BE2C (cell line): ENCODE data around the gene CCDC124.

Experiments used
- DNase-seq: peaks from one replicate; pipeline ENCODE4 v3.0.0-alpha.2; 2020
- H3K27me3 ChIP-seq: fragments of 250-450 bp; sonication (Bioruptor Pico); 2 replicates; pipeline ENCODE4 v1.5.1; 2020; ENCODE audit warnings: mild to moderate bottlenecking
- H3K36me3 ChIP-seq: fragments of 250-450 bp; sonication (Bioruptor Pico); 2 replicates; pipeline ENCODE4 v1.5.1; 2020; ENCODE audit warnings: mild to moderate bottlenecking
- H3K4me1 ChIP-seq: fragments of 250-450 bp; sonication (Bioruptor Pico); 2 replicates; pipeline ENCODE4 v1.5.1; 2020
- H3K4me3 ChIP-seq: 2 replicates; pipeline ENCODE4 v1.5.1; 2011; ENCODE audit warnings: low read depth, low read length
- H3K9me3 ChIP-seq: fragments of 250-450 bp; sonication (Bioruptor Pico); 2 replicates; pipeline ENCODE4 v1.5.1; 2020
- TF ChIP-seq, protein P1 (sequence below): IDR thresholded peaks from 2 replicates; pipeline ENCODE4 v1.5.1; 2012; ENCODE audit warnings: mild to moderate bottlenecking, low read depth, low read length

CCDC124 gene

GRCh38 chr19:17947815-17948513 is 15.1 kb downstream of the CCDC124 start:
- Histone ChIP-seq H3K4me3 (peak overlapping the region; percentile 36; the same call in 1 of the 2 replicates), H3K4me1 (peaks cover 17% of the 10 kb centered on the region), H3K9me3 (no peaks in the 10 kb centered on the region), H3K36me3 (peaks cover 8% of the 10 kb centered on the region; the same call in 1 of the 2 replicates), H3K27me3 (peaks cover 32% of the 10 kb centered on the region)
- TF ChIP-seq, protein P1, sequence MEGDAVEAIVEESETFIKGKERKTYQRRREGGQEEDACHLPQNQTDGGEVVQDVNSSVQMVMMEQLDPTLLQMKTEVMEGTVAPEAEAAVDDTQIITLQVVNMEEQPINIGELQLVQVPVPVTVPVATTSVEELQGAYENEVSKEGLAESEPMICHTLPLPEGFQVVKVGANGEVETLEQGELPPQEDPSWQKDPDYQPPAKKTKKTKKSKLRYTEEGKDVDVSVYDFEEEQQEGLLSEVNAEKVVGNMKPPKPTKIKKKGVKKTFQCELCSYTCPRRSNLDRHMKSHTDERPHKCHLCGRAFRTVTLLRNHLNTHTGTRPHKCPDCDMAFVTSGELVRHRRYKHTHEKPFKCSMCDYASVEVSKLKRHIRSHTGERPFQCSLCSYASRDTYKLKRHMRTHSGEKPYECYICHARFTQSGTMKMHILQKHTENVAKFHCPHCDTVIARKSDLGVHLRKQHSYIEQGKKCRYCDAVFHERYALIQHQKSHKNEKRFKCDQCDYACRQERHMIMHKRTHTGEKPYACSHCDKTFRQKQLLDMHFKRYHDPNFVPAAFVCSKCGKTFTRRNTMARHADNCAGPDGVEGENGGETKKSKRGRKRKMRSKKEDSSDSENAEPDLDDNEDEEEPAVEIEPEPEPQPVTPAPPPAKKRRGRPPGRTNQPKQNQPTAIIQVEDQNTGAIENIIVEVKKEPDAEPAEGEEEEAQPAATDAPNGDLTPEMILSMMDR = no peak
- DNase-seq = peak; percentile 100

DNA sequence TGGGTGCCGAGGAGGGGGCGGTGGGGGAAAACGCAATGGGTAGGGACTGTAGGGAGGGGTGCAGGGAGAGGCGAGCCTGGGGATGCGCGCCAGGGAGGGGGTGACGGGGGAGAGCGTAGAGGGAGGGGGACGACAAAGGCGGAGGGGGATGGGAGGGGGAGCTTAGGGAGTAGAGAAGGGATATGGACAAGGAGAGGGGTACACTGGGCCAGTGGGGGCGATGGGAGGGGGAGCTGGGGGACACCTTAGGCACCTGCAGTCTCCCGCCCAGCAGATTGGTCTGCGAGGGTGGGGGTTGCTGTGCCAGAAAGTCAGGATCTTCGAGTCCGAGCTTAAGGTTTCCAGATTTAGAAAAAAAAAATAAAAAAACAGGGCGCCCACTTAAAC is 15.7 kb downstream of the CCDC124 start:
- no peak for DNase-seq
- Histone ChIP-seq H3K9me3 (no peaks in the 10 kb centered on the region), H3K4me1 (peaks cover 17% of the 10 kb centered on the region), H3K4me3 (peak overlapping the region; percentile 36; the same call in 1 of the 2 replicates), H3K36me3 (peaks cover 7% of the 10 kb centered on the region; the same call in 1 of the 2 replicates), H3K27me3 (peaks cover 37% of the 10 kb centered on the region)
- TF ChIP-seq, protein P1 = no peak

- H3K27me3 ChIP-seq = peaks cover 44% of the 10 kb centered on the region
- peak; percentile 25 for DNase-seq
- peak overlapping the region; percentile 36; the same call in 1 of the 2 replicates for H3K4me3 ChIP-seq
- TF ChIP-seq, protein P1 = no peak
- H3K9me3 ChIP-seq = no peaks in the 10 kb centered on the region
- H3K36me3 ChIP-seq = no peaks in the 10 kb centered on the region; the same call in 1 of the 2 replicates
- peaks cover 17% of the 10 kb centered on the region for H3K4me1 ChIP-seq
Observed at GRCh38 chr19:17948931-17949930, 16.4 kb downstream of the CCDC124 start.

DNA sequence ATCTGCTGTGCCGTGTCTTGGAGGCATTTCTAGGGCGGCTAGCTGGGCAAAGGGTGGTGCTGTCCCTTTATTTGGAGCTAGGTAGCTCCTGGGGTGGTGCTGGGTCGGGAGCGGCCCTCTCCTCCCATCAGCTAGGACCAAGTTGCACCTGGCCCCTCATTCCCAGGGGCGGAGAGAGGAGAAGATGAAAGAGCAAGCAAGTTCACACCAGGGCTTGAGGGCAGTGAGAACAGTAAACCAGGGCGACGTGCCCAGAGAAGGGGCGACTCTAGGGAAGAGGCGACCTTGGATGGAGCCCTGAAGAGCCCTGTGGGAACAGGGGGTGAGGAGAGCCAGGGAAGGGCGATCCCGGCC is 17.1 kb downstream of the CCDC124 start:
- Histone ChIP-seq H3K36me3 (no peaks in the 10 kb centered on the region), H3K9me3 (no peaks in the 10 kb centered on the region), H3K4me1 (peaks cover 17% of the 10 kb centered on the region), H3K27me3 (peaks cover 44% of the 10 kb centered on the region), H3K4me3 (peak overlapping the region; percentile 44)
- TF ChIP-seq, protein P1 = no peak
- no peak for DNase-seq

DNA sequence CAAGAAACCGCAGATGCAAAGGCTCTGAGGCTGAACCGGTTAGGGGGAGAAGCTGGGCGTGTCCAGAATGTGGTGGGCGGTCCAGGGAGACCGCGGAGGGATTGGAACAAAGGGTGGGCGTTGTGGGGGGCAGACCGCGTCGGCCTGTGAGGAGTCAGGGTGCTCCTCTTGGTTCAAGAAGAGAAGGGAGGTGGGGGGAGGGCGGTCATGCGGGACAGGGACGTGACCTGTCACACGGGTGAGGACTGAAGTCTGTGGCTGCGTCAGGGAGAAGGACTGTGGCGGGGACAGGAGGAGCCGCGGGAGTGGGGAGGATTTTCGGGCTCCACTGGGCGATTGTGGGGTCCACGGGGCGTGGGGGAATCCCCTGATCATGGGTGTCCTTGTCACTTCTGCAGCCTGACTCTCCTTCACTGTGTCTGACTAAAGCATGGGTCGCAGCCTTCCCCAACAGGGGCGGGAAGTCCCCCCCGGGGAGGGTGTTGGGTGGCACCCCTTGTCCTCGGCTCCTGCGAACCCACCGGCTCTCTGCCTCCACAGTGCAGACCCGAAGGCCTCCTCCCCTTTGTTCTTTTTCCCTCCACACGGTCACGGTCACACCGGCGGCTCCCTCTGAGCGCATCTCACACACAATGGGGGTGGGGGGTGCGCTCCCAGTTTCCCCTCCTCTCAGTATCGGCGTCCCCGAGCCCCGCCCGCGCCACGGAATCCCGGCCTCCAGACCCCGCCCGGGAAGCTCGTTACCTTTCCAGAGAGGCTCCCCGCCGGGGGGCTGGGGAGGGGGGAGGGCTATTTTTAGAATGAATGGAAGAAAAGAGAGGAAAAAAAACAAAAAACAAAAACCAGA is 17.7 kb downstream of the CCDC124 start:
- Histone ChIP-seq H3K27me3 (peaks cover 44% of the 10 kb centered on the region), H3K4me1 (peaks cover 17% of the 10 kb centered on the region), H3K4me3 (peak overlapping the region; percentile 44), H3K9me3 (no peaks in the 10 kb centered on the region), H3K36me3 (no peaks in the 10 kb centered on the region)
- TF ChIP-seq, protein P1 = no peak
- peak; percentile 28 for DNase-seq
